ENCODE results near the gene PHF5A.
A peak's percentile ranks its signal among the peaks of the same experiment; 100 is the strongest.

PHF5A gene

GRCh38 chr22:41487037-41487935 is 18.8 kb upstream of the PHF5A start:
- DNase-seq: no peak

DNA sequence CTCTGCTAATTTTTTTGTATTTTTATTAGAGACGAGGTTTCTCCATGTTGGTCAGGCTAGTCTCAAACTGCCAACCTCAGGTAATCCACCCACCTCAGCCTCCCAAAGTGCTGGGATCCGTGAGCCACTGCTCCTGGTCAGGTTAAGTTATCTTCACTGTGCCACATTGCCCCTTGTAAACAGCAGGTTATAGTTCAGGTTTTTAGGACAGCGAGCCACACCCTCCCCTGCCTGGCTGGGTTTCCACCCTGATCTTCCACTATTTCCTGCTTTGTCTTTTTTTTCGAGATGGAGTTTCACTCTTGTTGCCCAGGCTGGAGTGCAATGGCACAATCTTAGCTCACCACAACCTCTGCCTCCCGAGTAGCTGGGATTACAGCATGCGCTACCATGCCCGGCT is 16.5 kb upstream of the PHF5A start:
- DNase-seq: no peak

GRCh38 chr22:41482319-41482935 is 13.9 kb upstream of the PHF5A start:
- no peak for DNase-seq

- no peak for DNase-seq
These were observed 13.4 kb upstream of the PHF5A start for GRCh38 chr22:41481925-41482318.

- DNase-seq: no peak
These were observed 12.8 kb upstream of the PHF5A start for GRCh38 chr22:41481131-41481830.

- DNase-seq: peak; percentile 23
These were observed 11.9 kb upstream of the PHF5A start for GRCh38 chr22:41480397-41480735.

GRCh38 chr22:41479671-41480396 is 11.3 kb upstream of the PHF5A start:
- DNase-seq: peak; percentile 39

GRCh38 chr22:41478891-41479521 is 10.5 kb upstream of the PHF5A start:
- DNase-seq: peak; percentile 87

DNA sequence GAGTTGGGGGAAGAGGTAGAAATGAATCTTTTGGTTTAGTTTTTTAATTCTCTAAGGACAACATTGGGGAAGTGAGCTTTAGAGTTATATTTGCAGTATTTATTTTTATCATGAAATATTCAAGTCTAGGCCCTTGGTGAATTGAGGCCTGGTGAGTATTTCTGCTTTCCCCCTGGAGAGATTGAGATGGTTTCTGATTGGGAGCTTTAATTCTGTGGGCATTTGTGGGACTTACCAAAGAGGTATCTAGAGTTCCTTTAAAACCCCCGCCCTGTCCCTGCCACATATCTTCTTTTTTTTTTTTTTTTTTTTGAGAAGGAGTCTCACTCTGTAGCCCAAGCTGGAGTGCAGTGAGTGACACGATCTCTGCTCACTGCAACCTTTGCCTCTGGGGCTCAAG is 10.0 kb upstream of the PHF5A start:
- DNase-seq: no peak

DNA sequence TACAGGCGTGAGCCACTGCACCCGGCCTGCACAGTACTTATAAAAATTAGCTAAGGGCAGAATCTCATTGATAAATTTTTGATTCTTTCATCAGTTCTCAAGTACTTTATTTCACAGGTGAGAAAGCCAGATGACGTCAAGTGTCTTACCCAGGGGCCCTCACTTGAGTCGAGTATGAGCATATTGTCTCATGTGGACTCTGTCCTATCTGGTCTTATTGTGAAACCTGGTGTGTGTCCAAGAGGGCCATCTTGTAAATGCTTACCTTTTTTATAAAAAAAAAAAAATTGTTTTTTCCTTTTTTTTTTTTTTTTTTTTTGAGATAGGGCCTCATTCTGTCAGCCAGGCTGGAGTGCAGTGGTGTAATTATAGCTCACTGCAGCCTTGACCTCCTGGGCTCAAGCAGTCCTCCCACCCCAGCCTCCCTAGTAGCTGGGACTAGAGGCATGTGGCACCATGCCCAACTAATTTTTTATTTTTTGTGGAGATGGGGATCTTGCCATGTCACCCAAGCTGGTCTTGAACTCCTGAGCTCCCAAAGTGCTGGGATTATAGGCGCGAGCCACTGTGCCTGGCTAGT is 6.5 kb upstream of the PHF5A start:
- DNase-seq: no peak

GRCh38 chr22:41471568-41471967 is 3.1 kb upstream of the PHF5A start:
- no peak for DNase-seq

DNA sequence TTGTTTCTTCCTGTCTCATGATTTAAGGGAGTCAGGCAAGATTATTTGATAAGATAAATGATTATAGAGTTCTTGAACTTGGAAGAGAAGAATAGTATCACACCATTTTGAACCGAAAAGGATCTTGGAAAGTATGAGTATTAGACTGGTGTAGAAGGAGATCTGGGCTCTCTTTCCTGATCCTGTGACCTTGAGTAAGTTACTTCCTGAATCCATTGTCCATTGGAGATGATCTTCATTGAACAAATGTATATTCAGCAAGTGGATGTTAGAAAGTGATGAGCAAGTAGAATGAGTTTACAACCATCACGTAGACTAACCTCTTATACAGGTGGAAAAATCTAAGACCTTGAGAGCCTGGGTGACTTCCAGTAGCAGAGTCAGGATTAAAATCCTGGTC is 2.4 kb upstream of the PHF5A start:
- no peak for DNase-seq

DNA sequence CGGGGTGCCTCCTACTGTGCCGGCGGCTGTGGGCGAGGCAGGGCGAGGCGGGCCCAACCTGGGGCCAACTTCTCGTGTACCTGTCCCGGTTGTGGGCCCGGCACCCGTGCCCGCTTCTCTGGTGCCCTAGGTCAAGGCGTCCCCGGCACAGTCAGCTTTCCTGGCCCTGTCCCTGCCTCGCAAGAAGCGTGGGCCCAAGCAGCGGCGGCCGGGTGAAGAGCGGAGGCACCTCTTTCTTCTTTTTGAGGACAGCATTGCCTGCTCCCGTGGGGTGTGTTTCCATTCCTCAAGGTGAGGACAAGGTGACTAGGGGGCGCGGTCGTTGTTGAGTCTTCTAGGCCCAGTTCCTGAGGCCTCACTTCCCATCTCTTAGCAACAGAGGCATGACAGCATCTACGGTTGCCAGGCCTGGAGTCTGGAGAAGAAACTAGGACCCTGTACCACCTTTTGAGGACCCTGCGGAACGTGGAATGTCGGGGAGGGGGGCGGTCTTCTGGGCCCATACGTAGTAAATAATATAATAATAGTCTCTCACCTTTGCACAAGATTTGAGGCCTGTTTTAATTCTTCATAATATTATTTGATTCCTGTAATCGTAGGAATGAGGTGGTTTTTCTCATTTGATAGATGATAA is 843 bp upstream of the PHF5A start:
- no peak for DNase-seq

- DNase-seq: no peak
These were observed 6.6 kb downstream of the PHF5A start for GRCh38 chr22:41461901-41462300.

- DNase-seq: peak; percentile 35
These were observed 8.4 kb downstream of the PHF5A start for GRCh38 chr22:41460071-41460470.

- no peak for DNase-seq
These were observed 9.1 kb downstream of the PHF5A start for GRCh38 chr22:41459431-41459830.

- no peak for DNase-seq
These were observed 10.2 kb downstream of the PHF5A start for GRCh38 chr22:41458161-41458728.

GRCh38 chr22:41448189-41448808 is 20.2 kb downstream of the PHF5A start:
- peak; percentile 99 for DNase-seq

GRCh38 chr22:41447435-41448188 is 20.9 kb downstream of the PHF5A start:
- DNase-seq: peak; percentile 63

All from NCI-H1694 (cell line).